ENCODE data around the gene VKORC1L1.

GRCh38 chr7:66007232-66007631 is 134.4 kb downstream of the VKORC1L1 start:
- TF ChIP-seq CTCF (IDR thresholded peaks at IDR 0.05; ENCODE audit: extremely low read depth in 1 of 2, insufficient read depth in 1 of 2, low read depth in 1 of 2, low read length in 2 of 2) (no peak), EZH2 (IDR thresholded peaks at IDR 0.05; ENCODE audit: borderline replicate concordance, low read depth, low read length, severe bottlenecking) (no peak), POLR2A (IDR thresholded peaks at IDR 0.05; ENCODE audit: low read depth, low read length) (no peak), MAX (IDR thresholded peaks at IDR 0.05; ENCODE audit: insufficient read depth, insufficient read length) (no peak)

Data from endothelial cell of umbilical vein (primary cell).